Osteoblast (primary cell): ENCODE data around the gene NUAK2. TPM values are rescaled to one million over a fixed set of nuclear protein-coding genes. Genes with fewer than 3 reads are reported as not detected.

ENCODE experiments used
- DNase-seq: peaks from one replicate; pipeline ENCODE4 v3.0.0; 2011; ENCODE audit warnings: low spot score, mixed read lengths; ENCODE audit not compliant: insufficient read length; ENCODE audit errors: missing footprints
- H2AFZ ChIP-seq: 2 replicates; pipeline ENCODE4 v1.6.0; 2011; ENCODE audit warnings: mild to moderate bottlenecking, low read length
- H3K27ac ChIP-seq: 2 replicates; pipeline ENCODE4 v1.5.1; 2011; ENCODE audit warnings: mild to moderate bottlenecking, low read depth, low read length, moderate library complexity
- H3K27me3 ChIP-seq: 2 replicates; pipeline ENCODE4 v1.6.0; 2012; ENCODE audit warnings: mild to moderate bottlenecking, control low read depth, inconsistent platforms, low read length, moderate library complexity; ENCODE audit not compliant: insufficient read depth
- H3K36me3 ChIP-seq: 2 replicates; pipeline ENCODE4 v1.5.1; 2011; ENCODE audit warnings: mild to moderate bottlenecking, low read length, control low read depth, moderate library complexity; ENCODE audit not compliant: insufficient read depth
- H3K4me1 ChIP-seq: 2 replicates; pipeline ENCODE4 v1.5.1; 2011; ENCODE audit warnings: mild to moderate bottlenecking, low read length, control low read depth, moderate library complexity; ENCODE audit not compliant: insufficient read depth
- H3K4me2 ChIP-seq: 2 replicates; pipeline ENCODE4 v1.6.0; 2011; ENCODE audit warnings: mild to moderate bottlenecking, low read length; ENCODE audit not compliant: insufficient read depth
- H3K4me3 ChIP-seq: fragments of 200-600 bp; sonication (generic); 3 replicates; pipeline ENCODE4 v1.5.1; 2012; ENCODE audit warnings: mild to moderate bottlenecking, low read length, inconsistent platforms; ENCODE audit not compliant: insufficient read depth
- H3K79me2 ChIP-seq: 2 replicates; pipeline ENCODE4 v1.6.0; 2012; ENCODE audit warnings: mild to moderate bottlenecking, low read length, control low read depth, inconsistent platforms; ENCODE audit not compliant: insufficient read depth
- H3K9me3 ChIP-seq: 2 replicates; pipeline ENCODE4 v1.5.1; 2011; ENCODE audit warnings: low read depth, low read length, control low read depth
- H4K20me1 ChIP-seq: 2 replicates; pipeline ENCODE4 v1.6.0; 2012; ENCODE audit warnings: mild to moderate bottlenecking, low read length, control low read depth; ENCODE audit not compliant: insufficient read depth
- CTCF ChIP-seq: IDR thresholded peaks from 2 replicates; pipeline ENCODE4 v1.5.1; 2011; ENCODE audit warnings: mild to moderate bottlenecking, low read depth, low read length, moderate library complexity; ENCODE audit errors: extremely low read depth
- total RNA-seq: library from RNA; depleted of rRNA; stranded (reverse); fragments of >200 nt; gene quantifications from 2 replicates; pipeline ENCODE4 v1.2.3, GENCODE V29; 2012

NUAK2 gene
- total RNA-seq, 1 donor, result 3.6 TPM

GRCh38 chr1:205345761-205346160 is 24.2 kb upstream of the NUAK2 start:
- Histone ChIP-seq H2AFZ (no peak overlapping the region), H3K79me2 (no peaks in the 10 kb centered on the region), H3K36me3 (no peaks in the 10 kb centered on the region), H3K9me3 (no peaks in the 10 kb centered on the region), H3K27ac (no peak overlapping the region), H4K20me1 (no peaks in the 10 kb centered on the region), H3K4me1 (no peaks in the 10 kb centered on the region), H3K4me2 (no peak overlapping the region), H3K27me3 (peaks cover 70% of the 10 kb centered on the region), H3K4me3 (no peak overlapping the region)
- no peak for TF ChIP-seq CTCF
- DNase-seq, result no peak

- no peaks in the 10 kb centered on the region for H3K79me2 ChIP-seq
- no peaks in the 10 kb centered on the region for H4K20me1 ChIP-seq
- no peaks in the 10 kb centered on the region for H3K4me1 ChIP-seq
- H3K36me3 ChIP-seq, result no peaks in the 10 kb centered on the region
- H3K9me3 ChIP-seq, result no peaks in the 10 kb centered on the region
- H3K4me2 ChIP-seq, result peak overlapping the region; percentile 49
- no peak for TF ChIP-seq CTCF
- peak overlapping the region; percentile 48 for H3K4me3 ChIP-seq
- H2AFZ ChIP-seq, result no peak overlapping the region
- H3K27ac ChIP-seq, result no peak overlapping the region
- no peak for DNase-seq
- peaks cover 69% of the 10 kb centered on the region for H3K27me3 ChIP-seq
These were observed 22.8 kb upstream of the NUAK2 start for GRCh38 chr1:205344066-205344928.

GRCh38 chr1:205343431-205344065 is 22.0 kb upstream of the NUAK2 start:
- Histone ChIP-seq H2AFZ (no peak overlapping the region), H3K4me2 (no peak overlapping the region), H3K4me1 (no peaks in the 10 kb centered on the region), H3K27me3 (peaks cover 66% of the 10 kb centered on the region), H3K36me3 (no peaks in the 10 kb centered on the region), H4K20me1 (no peaks in the 10 kb centered on the region), H3K9me3 (no peaks in the 10 kb centered on the region), H3K27ac (no peak overlapping the region), H3K4me3 (no peak overlapping the region), H3K79me2 (no peaks in the 10 kb centered on the region)
- peak; percentile 7 for TF ChIP-seq CTCF
- DNase-seq, result no peak

GRCh38 chr1:205342986-205343385 is 21.4 kb upstream of the NUAK2 start:
- H3K27me3 ChIP-seq, result peaks cover 69% of the 10 kb centered on the region
- H3K27ac ChIP-seq, result no peak overlapping the region
- no peaks in the 10 kb centered on the region for H3K36me3 ChIP-seq
- no peak for TF ChIP-seq CTCF
- H3K9me3 ChIP-seq, result no peaks in the 10 kb centered on the region
- H2AFZ ChIP-seq, result no peak overlapping the region
- H3K79me2 ChIP-seq, result no peaks in the 10 kb centered on the region
- no peak overlapping the region for H3K4me3 ChIP-seq
- no peaks in the 10 kb centered on the region for H4K20me1 ChIP-seq
- H3K4me1 ChIP-seq, result no peaks in the 10 kb centered on the region
- no peak for DNase-seq
- H3K4me2 ChIP-seq, result no peak overlapping the region
